GM12878 (cell line): Measurements from ENCODE around the gene KIF5C. TPM values are rescaled to one million over a fixed set of nuclear protein-coding genes. Genes with fewer than 3 reads are reported as not detected.

Source experiments
- ATAC-seq: fragments of 200-7000 bp; cut with Tn5 transposase; 3 replicates; pipeline ENCODE4 v1.9.1; 2020; ENCODE audit warnings: mild to moderate bottlenecking, moderate library complexity
- BruUV-seq: library from RNA; stranded (reverse); fragments of 400-500 nt; replicated peaks from 2 replicates; lab custom pipeline; 2021; lab: Mats Ljungman, UMichigan
- CTCF ChIA-PET: fragments of 300-600 bp; sonication (Branson Sonifier 250); formaldehyde crosslinking; extraction: SDS; loops from one replicate; lab custom pipeline; 2021; ENCODE audit warnings: inconsistent platforms; lab: Yijun Ruan, JAX
- POLR2A ChIA-PET: fragments of 350-600 bp; formaldehyde crosslinking; extraction: SDS; loops from one replicate; lab custom pipeline; 2021; ENCODE audit warnings: inconsistent platforms; lab: Charles Lee
- RAD21 ChIA-PET: fragments of 300-600 bp; sonication (Branson Sonifier 250); formaldehyde crosslinking; loops from one replicate; lab custom pipeline; 2023; ENCODE audit warnings: antibody characterized with exemption; ENCODE audit not compliant: unreplicated experiment; lab: Charles Lee
- SMC1A ChIA-PET: fragments of 300-600 bp; sonication (Branson Sonifier 250); formaldehyde crosslinking; loops from one replicate; lab custom pipeline; 2023; ENCODE audit not compliant: unreplicated experiment, uncharacterized antibody; lab: Charles Lee
- DNase-seq: peaks from one replicate; pipeline ENCODE4 v3.0.0-alpha.2; 2011; ENCODE audit warnings: low read depth, low spot score
- FAIRE-seq: peaks from 3 replicates; lab custom pipeline; 2011; peaks lifted over from hg19 to GRCh38; lab: Jason Lieb, UNC
- H2AFZ ChIP-seq: 2 replicates; pipeline ENCODE4 v1.6.0; 2011; ENCODE audit warnings: low read depth, low read length, control low read depth; ENCODE audit not compliant: control insufficient read depth
- H3K27ac ChIP-seq: 2 replicates; pipeline ENCODE4 v1.5.1; 2011; ENCODE audit warnings: control low read depth; ENCODE audit not compliant: control insufficient read depth, insufficient read depth
- H3K27me3 ChIP-seq, 2 experiments: replicated peaks in 1 of 2; 2 replicates each; pipeline versions ENCODE4 v1.6.0 to v1.6.1; 2011; ENCODE audit warnings: low read length in 1 of 2; ENCODE audit not compliant: control insufficient read depth in 2 of 2, insufficient read depth in 2 of 2
- H3K36me3 ChIP-seq, 2 experiments: 2 replicates each; pipeline ENCODE4 v1.5.1; 2011; ENCODE audit warnings: low read length in 1 of 2; ENCODE audit not compliant: control insufficient read depth in 2 of 2, insufficient read depth in 2 of 2
- H3K4me1 ChIP-seq: 2 replicates; pipeline ENCODE4 v1.6.1; 2011; ENCODE audit warnings: mild to moderate bottlenecking, low read length, moderate library complexity, mixed read lengths; ENCODE audit not compliant: control insufficient read depth, insufficient read depth
- H3K4me2 ChIP-seq: 2 replicates; pipeline ENCODE4 v1.6.0; 2011; ENCODE audit warnings: control low read depth; ENCODE audit not compliant: control insufficient read depth, insufficient read depth
- H3K4me3 ChIP-seq: fragments of 200-600 bp; sonication (generic); 2 replicates; pipeline ENCODE4 v1.5.1; 2016
- H3K79me2 ChIP-seq: 2 replicates; pipeline ENCODE4 v1.6.0; 2011; ENCODE audit warnings: low read length; ENCODE audit not compliant: control insufficient read depth, insufficient read depth
- H3K9ac ChIP-seq: 2 replicates; pipeline ENCODE4 v1.8.0; 2011; ENCODE audit warnings: low read length, control low read depth, mixed read lengths; ENCODE audit not compliant: control insufficient read depth, insufficient read depth
- H3K9me3 ChIP-seq: replicated peaks from 3 replicates; pipeline ENCODE4 v1.5.1; 2011; ENCODE audit warnings: mild to moderate bottlenecking, low read length; ENCODE audit not compliant: control insufficient read depth, insufficient read depth
- H4K20me1 ChIP-seq: 2 replicates; pipeline ENCODE4 v1.6.0; 2011; ENCODE audit not compliant: control insufficient read depth, insufficient read depth
- BCL11A ChIP-seq: IDR thresholded peaks from 2 replicates; pipeline ENCODE4 v1.6.1; 2011; ENCODE audit warnings: low read depth, low read length
- CEBPZ ChIP-seq: fragments of 150-350 bp; IDR thresholded peaks from 2 replicates; pipeline ENCODE4 v1.6.1; 2016; ENCODE audit warnings: low read depth, low read length
- IKZF1 ChIP-seq: fragments of 450-650 bp; conservative IDR thresholded peaks from 2 replicates; pipeline ENCODE4 v1.6.1; 2017; ENCODE audit warnings: antibody characterized with exemption, mild to moderate bottlenecking
- IKZF2 ChIP-seq, 2 experiments: fragments of 450-650 bp; IDR thresholded peaks; 2 replicates each; pipeline ENCODE4 v1.6.1; 2017; ENCODE audit warnings: mild to moderate bottlenecking in 2 of 2, moderate library complexity in 2 of 2
- POLR2A ChIP-seq: IDR thresholded peaks from 2 replicates; pipeline ENCODE4 v1.6.1; 2011; ENCODE audit warnings: low read depth, mild to moderate bottlenecking, low read length
- RAD51 ChIP-seq: fragments of 450-650 bp; IDR thresholded peaks from 2 replicates; pipeline ENCODE4 v1.6.1; 2016; ENCODE audit warnings: moderate library complexity, mild to moderate bottlenecking, inconsistent platforms
- RFX5 ChIP-seq: IDR thresholded peaks from 2 replicates; pipeline ENCODE4 v1.6.1; 2011; ENCODE audit warnings: low read depth, low read length, improper control_type of control experiment
- STAT1 ChIP-seq: fragments of 450-650 bp; conservative IDR thresholded peaks from 2 replicates; pipeline ENCODE4 v1.6.1; 2014; ENCODE audit warnings: antibody characterized with exemption, mild to moderate bottlenecking
- TAF1 ChIP-seq: IDR thresholded peaks from 2 replicates; pipeline ENCODE4 v1.6.1; 2011; ENCODE audit warnings: mild to moderate bottlenecking, low read depth, low read length, borderline replicate concordance
- TCF7 ChIP-seq: IDR thresholded peaks from 2 replicates; pipeline ENCODE4 v1.6.1; 2014; ENCODE audit warnings: antibody characterized with exemption, borderline replicate concordance
- WGBS: methylation state at CpG from one replicate; pipeline ENCODE4 v1.1.6; 2016; ENCODE audit warnings: low lambda C conversion rate; ENCODE audit not compliant: insufficient replicate concordance, insufficient coverage; ENCODE audit errors: missing lambda C conversion rate; 5-methylcytosine and 5-hydroxymethylcytosine counted together
- in situ Hi-C: fragments of 300-500 bp; cut with MboI; formaldehyde crosslinking; loops from 9 replicates; pipeline ENCODE4 v1.14.3; 2018; ENCODE audit warnings: mixed read lengths
- intact Hi-C: fragments of 100-400 bp; cut with micrococcal nuclease; formaldehyde crosslinking; loops from one replicate; pipeline ENCODE4 v1.14.2; 2022; ENCODE audit not compliant: unreplicated experiment
- polyA plus RNA-seq, 11 experiments: library from polyadenylated mRNA; depleted of rRNA in 4 of 11; unstranded in 6 of 11; stranded (reverse) in 5 of 11; fragments of >200 nt; fragmentation: Nextera tagmentation in 4 of 11; fragmentation: Illumina TruSeq in 1 of 11; extraction: Ambion mirVana in 4 of 11; extraction: Trizol in 1 of 11; gene quantifications; 1 replicate in 1 of 11; 2 replicates in 10 of 11; pipeline versions ENCODE4 v1.2.1 to v1.2.3, GENCODE V29; 2011 to 2016; ENCODE audit warnings: inconsistent platforms in 2 of 11, missing spikeins in 2 of 11, low read depth in 1 of 11
- total RNA-seq, 4 experiments: library from RNA; depleted of rRNA in 3 of 4; stranded (reverse); fragments of >200 nt in 3 of 4; fragmentation: Illumina TruSeq in 1 of 4; extraction: Trizol in 1 of 4; gene quantifications; 2 replicates each; pipeline versions ENCODE4 v1.2.1 to v1.2.3, GENCODE V29; 2013 to 2021
- TF ChIP-seq, protein P1 (sequence below): IDR thresholded peaks from 2 replicates; pipeline ENCODE4 v1.6.1; 2011; ENCODE audit warnings: mild to moderate bottlenecking, low read depth, low read length, moderate library complexity; ENCODE audit not compliant: insufficient replicate concordance

The KIF5C gene
- total and polyA plus RNA-seq, 10 of the 15 experiments (the other 5 are each of a cell fraction or from before 2014, with no cell fraction given): 0.08 to 0.49 (median 0.24) TPM

GRCh38 chr2:148918554-148918953, 43.5 kb downstream of the KIF5C start:
- FAIRE-seq: no peak
- no peak overlapping the region for H3K27ac ChIP-seq
- H3K9me3 ChIP-seq: peaks cover 2% of the 10 kb centered on the region; the same call in 2 of the 3 replicates
- TF ChIP-seq RAD51 (no peak), IKZF1 (no peak), CEBPZ (no peak), TAF1 (no peak), IKZF2 (IDR thresholded peaks at IDR 0.05) (no peak), POLR2A (no peak), RFX5 (no peak), BCL11A (no peak), STAT1 (no peak), TCF7 (no peak)
- TF ChIP-seq, protein P1, sequence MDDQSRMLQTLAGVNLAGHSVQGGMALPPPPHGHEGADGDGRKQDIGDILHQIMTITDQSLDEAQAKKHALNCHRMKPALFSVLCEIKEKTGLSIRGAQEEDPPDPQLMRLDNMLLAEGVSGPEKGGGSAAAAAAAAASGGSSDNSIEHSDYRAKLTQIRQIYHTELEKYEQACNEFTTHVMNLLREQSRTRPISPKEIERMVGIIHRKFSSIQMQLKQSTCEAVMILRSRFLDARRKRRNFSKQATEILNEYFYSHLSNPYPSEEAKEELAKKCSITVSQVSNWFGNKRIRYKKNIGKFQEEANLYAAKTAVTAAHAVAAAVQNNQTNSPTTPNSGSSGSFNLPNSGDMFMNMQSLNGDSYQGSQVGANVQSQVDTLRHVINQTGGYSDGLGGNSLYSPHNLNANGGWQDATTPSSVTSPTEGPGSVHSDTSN: no peak
- TF ChIP-seq, all 136 proteins: peak for 0
- Histone ChIP-seq H3K9ac (no peak overlapping the region), H3K4me2 (no peak overlapping the region), H4K20me1 (no peaks in the 10 kb centered on the region), H3K27me3 (no peaks in the 10 kb centered on the region; a peak in 2 of 4 replicates), H3K4me3 (no peak overlapping the region), H3K4me1 (no peaks in the 10 kb centered on the region), H2AFZ (no peak overlapping the region), H3K36me3 (no peaks in the 10 kb centered on the region), H3K79me2 (no peaks in the 10 kb centered on the region)
- BruUV-seq: no TSS peak
- WGBS: 5% methylated on average over 2 of the region's 2 CpGs
- intact Hi-C loops (no loop called here), in situ Hi-C loops (no loop called here)
- ChIA-PET SMC1A (no interaction called here), CTCF (interaction anchor here (1.3 kb wide), 1 partner anchor 9 kb away, joined by 3 read pairs; no protein-coding TSS in a partner anchor), RAD21 (no interaction called here), POLR2A (no interaction called here)
- no peak for DNase-seq
- ATAC-seq: no peak
